HAP-1 (cell line): ENCODE data around the gene FHIT.

Experiments used
- DNase-seq, 2 experiments: peaks; one replicate each; pipeline ENCODE4 v3.0.0-alpha.2; 2016 to 2020; ENCODE audit warnings: low spot score in 2 of 2
- H3K27me3 ChIP-seq: fragments of 250-450 bp; sonication (Bioruptor Pico); 2 replicates; pipeline ENCODE4 v1.5.1; 2020; ENCODE audit warnings: low read depth, mild to moderate bottlenecking, moderate library complexity
- H3K36me3 ChIP-seq: fragments of 250-450 bp; sonication (Bioruptor Pico); replicated peaks from 2 replicates; pipeline ENCODE4 v1.5.1; 2020; ENCODE audit warnings: mild to moderate bottlenecking
- H3K4me1 ChIP-seq: fragments of 250-450 bp; sonication (Bioruptor Pico); 2 replicates; pipeline ENCODE4 v1.5.1; 2020; ENCODE audit warnings: mild to moderate bottlenecking
- H3K4me3 ChIP-seq: fragments of 250-450 bp; sonication (Bioruptor Pico); 2 replicates; pipeline ENCODE4 v1.5.1; 2020; ENCODE audit warnings: mild to moderate bottlenecking, moderate library complexity
- H3K9me3 ChIP-seq: fragments of 250-450 bp; sonication (Bioruptor Pico); 2 replicates; pipeline ENCODE4 v1.5.1; 2020; ENCODE audit warnings: mild to moderate bottlenecking, moderate library complexity
- in situ Hi-C: fragments of 300-500 bp; cut with MboI; formaldehyde crosslinking; loops from 3 replicates; pipeline ENCODE4 v1.14.3; 2020; ENCODE audit warnings: low sequenced_read_pairs, inconsistent platforms, mixed read lengths

The FHIT gene

GRCh38 chr3:60631509-60631908, 619.7 kb downstream of the FHIT start:
- Histone ChIP-seq H3K27me3 (no peaks in the 10 kb centered on the region), H3K4me3 (no peak overlapping the region), H3K4me1 (no peaks in the 10 kb centered on the region), H3K36me3 (no peaks in the 10 kb centered on the region), H3K9me3 (no peaks in the 10 kb centered on the region)
- in situ Hi-C loops: no loop called here
- no peak for DNase-seq

DNA sequence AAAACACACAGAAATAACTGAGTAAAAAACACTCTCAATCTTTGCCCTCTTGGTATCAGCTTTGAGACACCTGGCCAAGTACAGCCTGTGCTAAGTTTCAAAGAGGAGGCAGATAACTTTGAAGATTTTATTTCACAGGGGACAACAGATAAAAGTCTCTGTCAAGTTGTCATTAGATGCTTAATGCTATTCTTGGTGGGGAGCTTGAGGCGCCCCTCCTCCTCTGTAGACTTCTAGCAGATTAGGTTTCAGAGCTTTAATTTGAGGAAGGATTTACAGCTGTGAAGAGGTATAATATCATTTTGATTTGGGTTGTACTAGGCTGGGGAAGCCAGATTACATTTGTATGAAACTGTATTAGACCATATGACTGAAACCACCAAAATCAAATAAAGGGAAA, 620.3 kb downstream of the FHIT start:
- Histone ChIP-seq H3K4me1 (no peaks in the 10 kb centered on the region), H3K36me3 (no peaks in the 10 kb centered on the region), H3K4me3 (no peak overlapping the region), H3K9me3 (no peaks in the 10 kb centered on the region), H3K27me3 (no peaks in the 10 kb centered on the region)
- in situ Hi-C loops: no loop called here
- no peak for DNase-seq

GRCh38 chr3:60629816-60630215, 621.4 kb downstream of the FHIT start:
- H3K27me3 ChIP-seq: no peaks in the 10 kb centered on the region
- H3K9me3 ChIP-seq: no peaks in the 10 kb centered on the region
- H3K4me1 ChIP-seq: no peaks in the 10 kb centered on the region
- no peak for DNase-seq
- no peak overlapping the region for H3K4me3 ChIP-seq
- in situ Hi-C loops: no loop called here
- no peaks in the 10 kb centered on the region for H3K36me3 ChIP-seq

DNA sequence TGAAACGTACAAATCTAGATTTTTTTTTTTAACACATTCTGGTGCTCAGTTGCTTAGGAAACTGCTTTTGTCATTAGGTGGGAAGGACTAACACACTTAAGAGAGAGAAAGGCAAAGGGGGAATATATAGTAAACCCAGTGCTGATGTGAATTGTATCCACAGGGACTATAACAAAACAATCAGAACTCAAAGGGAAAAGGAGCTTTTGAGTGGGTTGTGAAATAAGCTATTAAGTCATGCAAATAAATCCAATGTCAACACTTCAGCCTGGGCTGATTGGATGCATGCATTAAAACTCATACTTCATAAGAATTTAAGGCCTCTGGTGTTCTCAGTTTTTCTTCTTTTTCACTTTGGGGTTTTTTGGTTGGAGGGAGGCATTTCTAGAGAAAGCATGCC, 628.9 kb downstream of the FHIT start:
- Histone ChIP-seq H3K36me3 (no peaks in the 10 kb centered on the region), H3K4me3 (no peak overlapping the region), H3K27me3 (no peaks in the 10 kb centered on the region), H3K4me1 (no peaks in the 10 kb centered on the region), H3K9me3 (no peaks in the 10 kb centered on the region)
- in situ Hi-C loops: no loop called here
- no peak for DNase-seq

- in situ Hi-C loops: no loop called here
- Histone ChIP-seq H3K9me3 (no peaks in the 10 kb centered on the region), H3K36me3 (no peaks in the 10 kb centered on the region)
Measured at GRCh38 chr3:60617188-60617587, 634.1 kb downstream of the FHIT start.

DNA sequence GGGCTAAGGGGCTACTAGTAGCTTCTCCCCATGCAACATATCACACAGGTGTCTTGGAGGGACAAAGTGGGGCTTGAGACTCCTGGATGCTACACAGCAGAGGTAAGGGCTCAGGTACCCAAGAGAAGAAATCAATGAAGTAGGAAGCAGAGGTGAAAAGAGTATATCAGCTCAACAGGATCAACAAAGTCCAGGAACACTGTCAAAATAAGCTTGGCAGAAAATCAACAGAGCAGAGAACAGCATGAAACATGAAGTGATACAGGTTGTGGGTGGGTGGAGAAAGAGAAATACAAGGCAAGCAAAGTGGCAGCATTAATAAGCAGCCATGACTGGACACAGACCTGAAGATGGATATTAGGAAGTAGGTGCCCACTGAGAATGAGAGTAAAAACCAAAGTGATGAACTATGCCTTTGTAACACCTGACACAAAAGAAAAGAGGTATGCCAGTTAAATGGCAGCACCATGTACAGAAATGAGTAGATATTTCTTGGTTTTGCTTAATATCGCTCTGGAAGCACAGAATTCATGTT, 637.4 kb downstream of the FHIT start:
- no peaks in the 10 kb centered on the region for H3K9me3 ChIP-seq
- no peaks in the 10 kb centered on the region for H3K36me3 ChIP-seq
- no peak overlapping the region for H3K4me3 ChIP-seq
- in situ Hi-C loops: no loop called here
- no peaks in the 10 kb centered on the region for H3K4me1 ChIP-seq
- DNase-seq: no peak
- H3K27me3 ChIP-seq: no peaks in the 10 kb centered on the region

More at GRCh38 chr3:60617188-60617587, 634.1 kb downstream of the FHIT start:
- DNase-seq: no peak
- Histone ChIP-seq H3K27me3 (no peaks in the 10 kb centered on the region), H3K4me1 (no peaks in the 10 kb centered on the region), H3K4me3 (no peak overlapping the region)

GRCh38 chr3:60610441-60611112, 640.7 kb downstream of the FHIT start:
- DNase-seq: no peak
- Histone ChIP-seq H3K36me3 (no peaks in the 10 kb centered on the region), H3K27me3 (no peaks in the 10 kb centered on the region), H3K4me3 (no peak overlapping the region), H3K4me1 (no peaks in the 10 kb centered on the region), H3K9me3 (no peaks in the 10 kb centered on the region; the same call in 1 of the 2 replicates)
- in situ Hi-C loops: no loop called here

- Histone ChIP-seq H3K4me3 (no peak overlapping the region), H3K4me1 (0 out of 2 replicates have a peak, but pooled peaks cover 3% of the 10 kb centered on the region), H3K36me3 (no peaks in the 10 kb centered on the region), H3K9me3 (no peaks in the 10 kb centered on the region; the same call in 1 of the 2 replicates), H3K27me3 (no peaks in the 10 kb centered on the region)
- peak in 1 of 2 experiments; percentile 9 for DNase-seq
- in situ Hi-C loops: no loop called here
Measured at GRCh38 chr3:60609446-60609845, 641.8 kb downstream of the FHIT start.

DNA sequence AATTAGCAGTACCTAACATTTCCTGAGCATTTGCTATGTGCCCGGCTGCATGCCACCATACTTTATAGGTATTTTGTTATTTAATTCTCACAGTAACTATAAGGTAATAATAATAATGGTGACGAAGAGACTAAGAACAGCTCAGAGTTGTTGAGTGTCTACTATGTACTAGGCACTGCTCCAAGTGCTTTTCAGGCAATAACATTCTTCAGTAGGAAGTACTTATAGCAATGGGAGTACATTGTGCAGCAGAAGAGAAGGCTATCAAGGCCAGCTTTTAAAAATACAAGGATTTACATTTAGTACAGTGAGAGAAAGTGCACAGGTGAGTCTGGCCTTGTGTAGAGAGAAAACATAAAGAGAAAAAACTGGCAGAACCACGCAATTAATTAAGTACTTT, 647.4 kb downstream of the FHIT start:
- Histone ChIP-seq H3K27me3 (no peaks in the 10 kb centered on the region), H3K4me3 (no peak overlapping the region), H3K9me3 (no peaks in the 10 kb centered on the region; the same call in 1 of the 2 replicates), H3K4me1 (0 out of 2 replicates have a peak, but pooled peaks cover 3% of the 10 kb centered on the region), H3K36me3 (no peaks in the 10 kb centered on the region)
- DNase-seq: no peak
- in situ Hi-C loops: no loop called here

DNA sequence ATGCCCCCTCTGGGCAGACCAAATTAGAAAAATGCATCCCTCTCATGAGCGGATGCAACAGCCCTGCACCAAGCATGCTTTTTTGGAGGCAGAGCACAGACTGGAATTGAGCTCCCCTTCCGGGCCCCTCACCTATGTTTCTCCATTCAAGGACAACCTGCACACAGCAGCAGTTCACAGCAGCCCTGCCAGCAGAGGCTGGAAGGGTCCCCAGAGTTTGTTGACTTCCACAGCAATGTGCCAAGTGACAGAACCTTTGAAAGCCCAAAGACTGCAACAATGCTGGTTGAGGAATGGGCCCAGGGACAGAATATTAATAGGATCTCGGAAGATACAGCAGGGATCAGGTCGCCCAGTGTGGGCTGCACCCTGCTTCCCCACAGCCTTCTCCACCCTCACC, 650.4 kb downstream of the FHIT start:
- Histone ChIP-seq H3K27me3 (no peaks in the 10 kb centered on the region), H3K36me3 (no peaks in the 10 kb centered on the region), H3K4me3 (no peak overlapping the region), H3K9me3 (no peaks in the 10 kb centered on the region), H3K4me1 (0 out of 2 replicates have a peak, but pooled peaks cover 3% of the 10 kb centered on the region)
- DNase-seq: no peak
- in situ Hi-C loops: no loop called here

DNA sequence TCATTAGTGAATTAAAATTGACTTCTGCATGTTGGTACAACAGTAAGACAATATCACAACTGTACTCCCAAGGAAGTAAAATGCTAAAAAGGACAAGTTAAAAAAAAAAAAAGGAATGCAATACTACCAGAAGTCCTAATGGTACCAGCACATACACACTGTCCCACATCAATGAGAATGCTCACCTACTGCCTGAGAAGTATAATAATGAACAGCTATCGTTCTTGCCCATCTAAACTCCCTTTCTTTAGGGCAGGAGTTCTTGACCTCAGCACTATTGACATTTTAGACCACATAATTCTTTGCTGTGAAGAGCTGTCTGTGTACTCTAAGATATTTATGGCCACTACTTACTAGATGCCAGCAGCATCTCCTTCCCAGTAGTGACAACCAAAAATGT, 651.7 kb downstream of the FHIT start:
- Histone ChIP-seq H3K4me1 (no peaks in the 10 kb centered on the region), H3K9me3 (no peaks in the 10 kb centered on the region), H3K4me3 (no peak overlapping the region), H3K27me3 (no peaks in the 10 kb centered on the region), H3K36me3 (no peaks in the 10 kb centered on the region)
- in situ Hi-C loops: no loop called here
- no peak for DNase-seq

GRCh38 chr3:60598671-60599070, 652.6 kb downstream of the FHIT start:
- no peak overlapping the region for H3K4me3 ChIP-seq
- H3K27me3 ChIP-seq: no peaks in the 10 kb centered on the region
- no peaks in the 10 kb centered on the region for H3K9me3 ChIP-seq
- no peaks in the 10 kb centered on the region for H3K4me1 ChIP-seq
- no peak for DNase-seq
- H3K36me3 ChIP-seq: no peaks in the 10 kb centered on the region
- in situ Hi-C loops: no loop called here

GRCh38 chr3:60594025-60594424, 657.2 kb downstream of the FHIT start:
- in situ Hi-C loops: no loop called here
- Histone ChIP-seq H3K27me3 (no peaks in the 10 kb centered on the region), H3K9me3 (no peaks in the 10 kb centered on the region), H3K4me3 (no peak overlapping the region), H3K36me3 (no peaks in the 10 kb centered on the region), H3K4me1 (no peaks in the 10 kb centered on the region)
- DNase-seq: no peak

DNA sequence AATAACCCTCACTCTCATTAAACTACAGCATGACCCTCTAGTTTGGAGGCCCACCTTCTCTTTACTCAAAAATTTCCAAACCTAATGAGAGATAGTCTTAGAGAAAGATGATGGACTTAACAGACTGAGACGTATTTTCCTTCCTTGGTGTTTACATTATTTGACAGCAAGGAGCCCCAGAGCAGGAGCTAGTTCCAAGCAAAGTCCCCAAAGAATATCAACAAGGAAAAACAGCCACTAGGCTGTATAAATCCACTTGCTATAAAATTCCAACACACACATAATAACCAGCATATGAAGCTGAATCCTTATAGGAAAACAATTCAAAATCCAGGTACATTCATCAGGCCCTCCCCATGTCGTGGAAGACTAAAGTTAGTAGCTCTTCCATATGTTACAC, 660.0 kb downstream of the FHIT start:
- no peaks in the 10 kb centered on the region for H3K36me3 ChIP-seq
- DNase-seq: no peak
- H3K4me3 ChIP-seq: no peak overlapping the region
- no peaks in the 10 kb centered on the region for H3K9me3 ChIP-seq
- in situ Hi-C loops: no loop called here
- no peaks in the 10 kb centered on the region for H3K4me1 ChIP-seq
- no peaks in the 10 kb centered on the region for H3K27me3 ChIP-seq

DNA sequence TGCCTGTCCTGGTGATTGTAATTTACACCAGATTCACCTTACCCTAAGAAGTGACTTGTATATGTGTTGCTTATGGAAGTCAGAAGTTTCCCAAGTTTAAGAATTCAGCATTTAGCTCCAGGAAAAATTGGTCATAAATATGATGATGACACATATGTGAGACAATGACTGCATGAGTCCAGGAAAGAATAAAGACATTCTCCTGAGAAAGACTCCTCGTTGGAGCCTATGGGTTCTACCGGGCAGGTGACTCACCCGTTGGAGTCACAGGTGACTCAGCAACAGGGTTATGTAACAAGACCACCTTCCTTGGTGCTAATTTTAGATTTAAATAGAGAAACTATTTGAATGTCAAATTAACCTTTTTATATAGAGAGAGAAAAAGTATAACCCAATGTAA, 662.4 kb downstream of the FHIT start:
- Histone ChIP-seq H3K36me3 (no peaks in the 10 kb centered on the region), H3K27me3 (no peaks in the 10 kb centered on the region), H3K4me3 (no peak overlapping the region), H3K9me3 (no peaks in the 10 kb centered on the region), H3K4me1 (no peaks in the 10 kb centered on the region)
- no peak for DNase-seq
- in situ Hi-C loops: no loop called here
